DOHH2 (cell line): ENCODE results near the gene VWA5B1.

Experiments used
- H3F3A ChIP-seq: fragments of 200-600 bp; sonication (generic), shearing (Covaris generic); 2 replicates; pipeline ENCODE4 v1.6.0; 2016; ENCODE audit warnings: antibody characterized with exemption, mild to moderate bottlenecking; ENCODE audit not compliant: control insufficient read depth, insufficient read depth
- H3K27ac ChIP-seq: fragments of 200-600 bp; sonication (generic); 2 replicates; pipeline ENCODE4 v1.5.1; 2014; ENCODE audit warnings: low read depth, mild to moderate bottlenecking, low read length, moderate library complexity
- H3K27me3 ChIP-seq: fragments of 200-600 bp; sonication (generic); 2 replicates; pipeline ENCODE4 v1.6.1; 2014; ENCODE audit warnings: mild to moderate bottlenecking, low read length, mixed read lengths; ENCODE audit not compliant: control insufficient read depth
- H3K36me3 ChIP-seq: fragments of 200-600 bp; sonication (generic); 2 replicates; pipeline ENCODE4 v1.6.1; 2014; ENCODE audit warnings: mild to moderate bottlenecking, low read length, moderate library complexity, mixed read lengths; ENCODE audit not compliant: control insufficient read depth
- H3K4me1 ChIP-seq: fragments of 200-600 bp; sonication (generic); 2 replicates; pipeline ENCODE4 v1.6.1; 2014; ENCODE audit warnings: mild to moderate bottlenecking, low read length, mixed read lengths; ENCODE audit not compliant: control insufficient read depth
- H3K4me2 ChIP-seq: fragments of 200-600 bp; sonication (generic); 2 replicates; pipeline ENCODE4 v1.6.0; 2014; ENCODE audit warnings: mild to moderate bottlenecking, low read length, moderate library complexity
- H3K4me3 ChIP-seq: fragments of 200-600 bp; sonication (generic); 2 replicates; pipeline ENCODE4 v1.5.1; 2014; ENCODE audit warnings: mild to moderate bottlenecking, low read length, mixed read lengths
- H3K79me2 ChIP-seq: fragments of 200-600 bp; sonication (generic); 2 replicates; pipeline ENCODE4 v1.6.1; 2014; ENCODE audit warnings: mild to moderate bottlenecking, low read length, mixed read lengths; ENCODE audit not compliant: control insufficient read depth
- H3K9me2 ChIP-seq: fragments of 200-600 bp; sonication (generic); replicated peaks from 2 replicates; pipeline ENCODE4 v1.6.1; 2014; ENCODE audit warnings: mild to moderate bottlenecking, low read length, mixed read lengths; ENCODE audit not compliant: control insufficient read depth
- H3K9me3 ChIP-seq: fragments of 200-600 bp; sonication (generic); 2 replicates; pipeline ENCODE4 v1.6.1; 2014; ENCODE audit warnings: antibody characterized with exemption, low read length, mixed read lengths; ENCODE audit not compliant: control insufficient read depth, insufficient read depth
- H4K20me1 ChIP-seq: fragments of 200-600 bp; sonication (generic); 2 replicates; pipeline ENCODE4 v1.6.0; 2014; ENCODE audit warnings: low read depth, mild to moderate bottlenecking, antibody characterized with exemption, low read length, moderate library complexity; ENCODE audit not compliant: control insufficient read depth, insufficient read depth
- EZH2phosphoT487 ChIP-seq: fragments of 200-600 bp; sonication (generic); IDR thresholded peaks from 2 replicates; pipeline ENCODE4 v1.6.1; 2017; ENCODE audit warnings: borderline replicate concordance, mild to moderate bottlenecking, antibody characterized with exemption, low read length, moderate library complexity, mixed read lengths
- TF ChIP-seq, protein P1 (sequence below): fragments of 200-600 bp; sonication (generic); IDR thresholded peaks from one replicate; pipeline ENCODE4 v1.5.1; 2014; ENCODE audit warnings: antibody characterized with exemption, mild to moderate bottlenecking, low read depth, low read length; ENCODE audit not compliant: poor library complexity, severe bottlenecking

Gene VWA5B1

DNA sequence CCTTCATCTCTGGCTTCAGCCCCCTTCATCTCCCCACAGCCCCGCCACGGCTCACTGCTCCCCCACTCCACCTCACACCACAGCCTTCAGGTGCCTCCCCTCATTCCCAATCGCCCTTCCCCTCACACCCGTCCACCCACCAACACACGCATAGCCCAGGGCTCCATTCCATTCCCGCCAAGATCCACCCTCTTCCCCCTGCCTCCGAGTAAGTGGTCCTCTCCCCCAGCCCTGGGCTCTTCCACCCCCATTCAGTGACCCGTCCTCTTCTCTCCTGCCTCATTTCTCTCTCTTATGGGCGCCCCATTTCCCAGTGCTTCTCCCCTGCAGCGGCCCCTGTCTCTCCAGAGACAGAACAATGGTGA is 53.2 kb downstream of the VWA5B1 start:
- TF ChIP-seq, protein P1, sequence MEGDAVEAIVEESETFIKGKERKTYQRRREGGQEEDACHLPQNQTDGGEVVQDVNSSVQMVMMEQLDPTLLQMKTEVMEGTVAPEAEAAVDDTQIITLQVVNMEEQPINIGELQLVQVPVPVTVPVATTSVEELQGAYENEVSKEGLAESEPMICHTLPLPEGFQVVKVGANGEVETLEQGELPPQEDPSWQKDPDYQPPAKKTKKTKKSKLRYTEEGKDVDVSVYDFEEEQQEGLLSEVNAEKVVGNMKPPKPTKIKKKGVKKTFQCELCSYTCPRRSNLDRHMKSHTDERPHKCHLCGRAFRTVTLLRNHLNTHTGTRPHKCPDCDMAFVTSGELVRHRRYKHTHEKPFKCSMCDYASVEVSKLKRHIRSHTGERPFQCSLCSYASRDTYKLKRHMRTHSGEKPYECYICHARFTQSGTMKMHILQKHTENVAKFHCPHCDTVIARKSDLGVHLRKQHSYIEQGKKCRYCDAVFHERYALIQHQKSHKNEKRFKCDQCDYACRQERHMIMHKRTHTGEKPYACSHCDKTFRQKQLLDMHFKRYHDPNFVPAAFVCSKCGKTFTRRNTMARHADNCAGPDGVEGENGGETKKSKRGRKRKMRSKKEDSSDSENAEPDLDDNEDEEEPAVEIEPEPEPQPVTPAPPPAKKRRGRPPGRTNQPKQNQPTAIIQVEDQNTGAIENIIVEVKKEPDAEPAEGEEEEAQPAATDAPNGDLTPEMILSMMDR = no peak
- TF ChIP-seq EZH2phosphoT487 = no peak
- Histone ChIP-seq H3K27ac (no peak overlapping the region), H3K4me1 (no peaks in the 10 kb centered on the region), H3K9me2 (no peaks in the 10 kb centered on the region), H3K36me3 (no peaks in the 10 kb centered on the region), H4K20me1 (no peaks in the 10 kb centered on the region), H3F3A (no peaks in the 10 kb centered on the region), H3K4me2 (no peak overlapping the region), H3K9me3 (no peaks in the 10 kb centered on the region; the same call in 1 of the 2 replicates), H3K79me2 (no peaks in the 10 kb centered on the region), H3K4me3 (no peak overlapping the region), H3K27me3 (no peaks in the 10 kb centered on the region)

DNA sequence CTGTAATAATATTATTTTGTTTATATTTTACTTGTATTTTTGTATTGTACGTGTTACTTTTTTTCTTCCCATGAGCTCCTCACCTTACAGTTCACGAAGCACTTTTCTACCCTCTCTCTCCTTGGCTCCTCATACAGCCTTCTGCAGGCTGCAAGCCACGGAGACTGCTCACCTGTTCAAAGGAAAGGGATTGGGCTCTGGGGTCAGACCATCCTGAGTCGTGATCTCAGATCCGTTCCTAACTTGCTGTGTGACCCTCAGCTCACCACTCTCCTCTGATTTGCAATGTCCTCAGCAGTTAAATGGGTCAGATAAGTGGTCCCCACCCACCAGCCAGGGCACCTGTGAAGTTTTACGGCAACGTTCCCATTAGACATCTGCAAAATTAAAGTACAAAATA is 54.1 kb downstream of the VWA5B1 start:
- H3K27me3 ChIP-seq = no peaks in the 10 kb centered on the region
- H3K9me3 ChIP-seq = no peaks in the 10 kb centered on the region; the same call in 1 of the 2 replicates
- no peaks in the 10 kb centered on the region for H3K36me3 ChIP-seq
- H3K4me3 ChIP-seq = no peak overlapping the region
- H3K4me2 ChIP-seq = no peak overlapping the region
- TF ChIP-seq, protein P1 = no peak
- TF ChIP-seq EZH2phosphoT487 = no peak
- H3K4me1 ChIP-seq = no peaks in the 10 kb centered on the region
- no peak overlapping the region for H3K27ac ChIP-seq
- H3K79me2 ChIP-seq = no peaks in the 10 kb centered on the region
- H3K9me2 ChIP-seq = no peaks in the 10 kb centered on the region
- no peaks in the 10 kb centered on the region for H4K20me1 ChIP-seq
- no peaks in the 10 kb centered on the region for H3F3A ChIP-seq

DNA sequence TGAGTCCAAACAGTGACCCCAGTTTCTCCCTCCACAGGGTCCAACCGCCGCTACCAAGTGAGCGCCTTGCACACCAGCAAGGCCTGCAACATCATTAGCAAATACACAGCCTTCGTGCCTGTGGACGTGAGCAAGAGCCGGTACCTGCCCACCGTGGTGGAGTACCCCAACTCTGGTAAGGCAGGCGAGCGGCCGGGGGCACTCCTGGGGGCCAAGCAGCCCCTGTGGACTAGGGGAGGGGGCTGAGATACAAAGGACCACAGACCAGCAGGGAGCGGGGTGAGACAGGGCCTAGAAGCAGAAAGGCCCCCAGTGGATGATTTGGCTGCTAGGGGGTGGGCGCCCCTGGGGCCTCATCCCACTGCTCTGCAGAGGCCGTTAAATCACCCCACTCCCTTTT is 54.7 kb downstream of the VWA5B1 start:
- H4K20me1 ChIP-seq = no peaks in the 10 kb centered on the region

More for the DNA sequence above, 54.7 kb downstream of the VWA5B1 start:
- H3K4me3 ChIP-seq = no peak overlapping the region
- H3K27ac ChIP-seq = no peak overlapping the region
- H3K27me3 ChIP-seq = no peaks in the 10 kb centered on the region
- no peak for TF ChIP-seq EZH2phosphoT487
- TF ChIP-seq, protein P1 = no peak
- H3K79me2 ChIP-seq = no peaks in the 10 kb centered on the region
- no peaks in the 10 kb centered on the region; the same call in 1 of the 2 replicates for H3K9me3 ChIP-seq
- no peaks in the 10 kb centered on the region for H3F3A ChIP-seq
- H3K9me2 ChIP-seq = no peaks in the 10 kb centered on the region
- no peaks in the 10 kb centered on the region for H3K36me3 ChIP-seq
- H3K4me2 ChIP-seq = no peak overlapping the region
- H3K4me1 ChIP-seq = no peaks in the 10 kb centered on the region
